Brain microvascular endothelial cell (primary cell): ENCODE results near the gene MYMK.

Source experiments
- DNase-seq: peaks from one replicate; pipeline ENCODE4 v3.0.0-alpha.2; 2020
- H3K27ac ChIP-seq: fragments of 250-450 bp; sonication (Bioruptor Pico); 2 replicates; pipeline ENCODE4 v1.5.1; 2020; ENCODE audit warnings: mild to moderate bottlenecking, moderate library complexity
- H3K27me3 ChIP-seq: fragments of 250-450 bp; sonication (Bioruptor Pico); replicated peaks from 2 replicates; pipeline ENCODE4 v1.5.1; 2020; ENCODE audit warnings: mild to moderate bottlenecking
- H3K36me3 ChIP-seq: fragments of 250-450 bp; sonication (Bioruptor Pico); replicated peaks from 2 replicates; pipeline ENCODE4 v1.5.1; 2020; ENCODE audit warnings: mild to moderate bottlenecking
- H3K4me3 ChIP-seq: 2 replicates; pipeline ENCODE4 v1.5.1; 2011; ENCODE audit warnings: low read depth, mild to moderate bottlenecking, control low read depth, low read length, moderate library complexity
- CTCF ChIP-seq: IDR thresholded peaks from 2 replicates; pipeline ENCODE4 v1.5.1; 2011; ENCODE audit warnings: low read depth, mild to moderate bottlenecking, moderate library complexity, low read length, control low read depth, inconsistent platforms; ENCODE audit errors: missing control alignments
- in situ Hi-C: cut with HindIII; loops from 2 replicates; pipeline ENCODE4 v1.10.0; 2017; ENCODE audit warnings: low sequenced_read_pairs, low pct_ligation_motif_present

The MYMK gene

GRCh38 chr9:133524679-133525228 is at the start of gene MYMK:
TSS of gene MYMK (minus strand) at chr9:133524959. CDS start at chr9:133524844, 115 bp downstream.
- Histone ChIP-seq H3K4me3 (no peak within 1 kb of the TSS), H3K36me3 (no peaks in the 10 kb centered on the region), H3K27ac (no peak within 1 kb of the TSS), H3K27me3 (peaks cover 17% of the 10 kb centered on the region)
- TF ChIP-seq CTCF = no peak
- DNase-seq = no peak
- in situ Hi-C loops = no loop called here

- H3K4me3 ChIP-seq = no peak overlapping the region
- H3K27ac ChIP-seq = no peak overlapping the region
- no peak for DNase-seq
- TF ChIP-seq CTCF = no peak
- no peaks in the 10 kb centered on the region for H3K36me3 ChIP-seq
- H3K27me3 ChIP-seq = no peaks in the 10 kb centered on the region
- in situ Hi-C loops = no loop called here
Measured at GRCh38 chr9:133573791-133574515, 49.2 kb upstream of the MYMK start.

GRCh38 chr9:133572821-133573361 is 48.1 kb upstream of the MYMK start:
- DNase-seq = no peak
- in situ Hi-C loops = no loop called here
- Histone ChIP-seq H3K27ac (no peak overlapping the region), H3K4me3 (no peak overlapping the region), H3K36me3 (no peaks in the 10 kb centered on the region), H3K27me3 (no peaks in the 10 kb centered on the region)
- no peak for TF ChIP-seq CTCF

GRCh38 chr9:133571896-133572595 is 47.3 kb upstream of the MYMK start:
- in situ Hi-C loops = no loop called here
- Histone ChIP-seq H3K27ac (no peak overlapping the region), H3K36me3 (no peaks in the 10 kb centered on the region), H3K27me3 (no peaks in the 10 kb centered on the region), H3K4me3 (no peak overlapping the region)
- DNase-seq = no peak
- no peak for TF ChIP-seq CTCF

- no peaks in the 10 kb centered on the region for H3K36me3 ChIP-seq
- in situ Hi-C loops = no loop called here
- no peaks in the 10 kb centered on the region for H3K27me3 ChIP-seq
- no peak for DNase-seq
- no peak overlapping the region for H3K4me3 ChIP-seq
- no peak overlapping the region for H3K27ac ChIP-seq
- TF ChIP-seq CTCF = no peak
Measured at GRCh38 chr9:133571391-133571890, 46.7 kb upstream of the MYMK start.
